Fibroblast of mammary gland (primary cell): ENCODE data around the gene RAB3GAP1.

ENCODE experiments used
- DNase-seq: peaks from one replicate; pipeline ENCODE4 v3.0.0-alpha.2; 2010; ENCODE audit warnings: low read depth
- H3K4me3 ChIP-seq: 2 replicates; pipeline ENCODE4 v1.5.1; 2011; ENCODE audit warnings: low read depth, mild to moderate bottlenecking, low read length, moderate library complexity; ENCODE audit not compliant: control insufficient read depth
- CTCF ChIP-seq: conservative IDR thresholded peaks from 2 replicates; pipeline ENCODE4 v1.5.1; 2011; ENCODE audit warnings: low read depth, low read length, inconsistent platforms; ENCODE audit not compliant: control insufficient read depth, insufficient read depth

RAB3GAP1 gene

GRCh38 chr2:135159191-135159590, 107.1 kb downstream of the RAB3GAP1 start:
- TF ChIP-seq CTCF: no peak
- DNase-seq: no peak
- H3K4me3 ChIP-seq: no peak overlapping the region

- H3K4me3 ChIP-seq: no peak overlapping the region
- no peak for TF ChIP-seq CTCF
- DNase-seq: no peak
Measured at GRCh38 chr2:135162377-135162776, 110.3 kb downstream of the RAB3GAP1 start.

- no peak overlapping the region for H3K4me3 ChIP-seq
- no peak for TF ChIP-seq CTCF
Measured at GRCh38 chr2:135162786-135163185, 110.7 kb downstream of the RAB3GAP1 start.

DNA sequence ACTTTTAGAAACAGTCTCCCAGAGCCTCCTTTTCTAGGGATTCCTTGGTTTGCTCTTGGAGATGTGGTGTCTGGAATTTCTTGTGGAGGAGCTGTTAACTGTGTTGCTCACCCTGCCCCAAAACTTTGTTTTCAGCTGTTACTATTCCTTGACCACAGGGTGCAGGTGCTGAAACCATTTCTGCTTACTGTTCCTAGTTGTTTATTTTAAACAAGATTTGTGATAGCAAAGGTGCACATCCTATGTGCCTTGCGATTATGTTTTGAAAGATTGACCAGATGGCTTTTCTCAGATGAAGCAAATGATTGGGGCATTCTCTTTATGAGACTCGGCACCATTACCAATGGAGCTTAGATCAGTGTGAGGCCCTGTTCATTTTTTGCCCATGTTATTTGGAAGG, 111.2 kb downstream of the RAB3GAP1 start:
- no peak for TF ChIP-seq CTCF
- H3K4me3 ChIP-seq: no peak overlapping the region
- no peak for DNase-seq

More at GRCh38 chr2:135162786-135163185, 110.7 kb downstream of the RAB3GAP1 start:
- no peak for DNase-seq

- DNase-seq: no peak
- no peak for TF ChIP-seq CTCF
- no peak overlapping the region for H3K4me3 ChIP-seq
Measured at GRCh38 chr2:135163901-135164300, 111.8 kb downstream of the RAB3GAP1 start.

GRCh38 chr2:135164431-135164830, 112.3 kb downstream of the RAB3GAP1 start:
- TF ChIP-seq CTCF: no peak
- no peak overlapping the region for H3K4me3 ChIP-seq
- peak; percentile 64 for DNase-seq

GRCh38 chr2:135167273-135167672, 115.2 kb downstream of the RAB3GAP1 start:
- H3K4me3 ChIP-seq: no peak overlapping the region
- TF ChIP-seq CTCF: no peak
- no peak for DNase-seq
